ENCODE results near the gene DESI1.

The DESI1 gene

GRCh38 chr22:41578818-41579217 is 42.0 kb downstream of the DESI1 start:
- TF ChIP-seq INSM2 (tag by site-specific recombination; IDR thresholded peaks at IDR 0.05) (no peak), FEZF1 (tag by site-specific recombination; IDR thresholded peaks at IDR 0.05) (no peak), ZNF404 (tag by site-specific recombination; IDR thresholded peaks at IDR 0.05) (no peak), ZNF623 (tag by site-specific recombination; IDR thresholded peaks at IDR 0.05) (no peak), ZNF214 (tag by site-specific recombination; IDR thresholded peaks at IDR 0.05; ENCODE audit: borderline replicate concordance) (no peak), ZBTB48 (tag by site-specific recombination; IDR thresholded peaks at IDR 0.05) (no peak), ZNF398 (tag by site-specific recombination; IDR thresholded peaks at IDR 0.05) (no peak), ZNF449 (tag by site-specific recombination; IDR thresholded peaks at IDR 0.05) (no peak), ZNF394 (tag by site-specific recombination; IDR thresholded peaks at IDR 0.05; ENCODE audit: borderline replicate concordance) (no peak), ZNF18 (tag by site-specific recombination; IDR thresholded peaks at IDR 0.05) (no peak)
- Histone ChIP-seq H3K4me1 (ENCODE audit: control insufficient read depth, insufficient read depth, low read length) (no peaks in the 10 kb centered on the region), H3K4me3 (ENCODE audit: low read depth, low read length) (no peak overlapping the region), H3K36me3 (ENCODE audit: control insufficient read depth in 2 of 2, insufficient read depth in 1 of 2, low read length in 2 of 2) (peaks cover 8 to 79% of the 10 kb centered on the region in 2 experiments; a peak in 2 of 3 replicates), H3K9me3 (ENCODE audit: control insufficient read depth, insufficient read depth, low read depth, low read length) (no peaks in the 10 kb centered on the region), H3K27ac (ENCODE audit: extremely low read depth, low read depth, low read length) (no peak overlapping the region)
- ChIA-PET CTCF (interaction anchor here (3.5 to 4.0 kb wide), 2 partner anchors 11 to 19 kb away, joined by 23 to 36 read pairs; partner anchors contain the start of gene PMM1), POLR2A (interaction anchor here (1.0 to 9.9 kb wide), 3 partner anchors 9 to 13 kb away, joined by 3 to 85 read pairs (median 5); partner anchors contain the start of gene PMM1)

GRCh38 chr22:41578114-41578513 is 42.7 kb downstream of the DESI1 start:
- Histone ChIP-seq H3K4me1 (ENCODE audit: control insufficient read depth, insufficient read depth, low read length) (no peaks in the 10 kb centered on the region), H3K4me3 (ENCODE audit: low read depth, low read length) (no peak overlapping the region), H3K9me3 (ENCODE audit: control insufficient read depth, insufficient read depth, low read depth, low read length) (no peaks in the 10 kb centered on the region), H3K27ac (ENCODE audit: extremely low read depth, low read depth, low read length) (no peak overlapping the region), H3K36me3 (ENCODE audit: control insufficient read depth in 2 of 2, insufficient read depth in 1 of 2, low read length in 2 of 2) (peaks cover 8 to 72% of the 10 kb centered on the region in 2 experiments; a peak in 2 of 3 replicates)
- POLR2A ChIA-PET, result interaction anchor here (1.0 to 9.9 kb wide), 3 partner anchors 12 to 13 kb away, joined by 3 to 85 read pairs (median 3); partner anchors contain the start of gene PMM1
- CTCF ChIA-PET, result interaction anchor here (0.7 to 4.0 kb wide), 5 partner anchors 11 to 76 kb away, joined by 3 to 36 read pairs (median 8); partner anchors contain the start of genes PMM1 and POLR3H
- no peak for TF ChIP-seq ZNF274 (IDR thresholded peaks at IDR 0.05; ENCODE audit: low read length)
- TF ChIP-seq ZNF274 (tag by site-specific recombination; IDR thresholded peaks at IDR 0.05; ENCODE audit: borderline replicate concordance), result no peak
- TF ChIP-seq ELK4 (IDR thresholded peaks at IDR 0.05; ENCODE audit: borderline replicate concordance, low read depth, low read length), result no peak
- TF ChIP-seq ZNF211 (tag by site-specific recombination; IDR thresholded peaks at IDR 0.05; ENCODE audit: low read depth), result no peak
- no peak for TF ChIP-seq ZBTB11 (tag by site-specific recombination; conservative IDR thresholded peaks at IDR 0.05; ENCODE audit: low read depth)
- no peak for TF ChIP-seq BCL11B (tag by site-specific recombination; IDR thresholded peaks at IDR 0.05; ENCODE audit: low read depth)
- TF ChIP-seq ZXDB (tag by site-specific recombination; IDR thresholded peaks at IDR 0.05), result no peak
- TF ChIP-seq ZBTB8A (tag by site-specific recombination; IDR thresholded peaks at IDR 0.05), result no peak
- TF ChIP-seq GFI1B (tag by site-specific recombination; IDR thresholded peaks at IDR 0.05), result no peak
- no peak for TF ChIP-seq ZNF362 (tag by site-specific recombination; IDR thresholded peaks at IDR 0.05)
